HCT116 (cell line): ENCODE measurements around the gene FKBP9. TPM values are rescaled to one million over a fixed set of nuclear protein-coding genes. Genes with fewer than 3 reads are reported as not detected.

Source experiments
- ATAC-seq: fragments of 200-7000 bp; cut with Tn5 transposase; 2 replicates; pipeline ENCODE4 v1.9.1; 2020; ENCODE audit warnings: mild to moderate bottlenecking, moderate library complexity
- BruUV-seq: library from RNA; stranded (reverse); fragments of 400-500 nt; replicated peaks from 2 replicates; lab custom pipeline; 2021; lab: Mats Ljungman, UMichigan
- CTCF ChIA-PET: fragments of 300-600 bp; sonication (Branson Sonifier 250); formaldehyde crosslinking; loops from one replicate; lab custom pipeline; 2021; ENCODE audit warnings: antibody characterized with exemption; lab: Charles Lee
- POLR2A ChIA-PET: fragments of 300-600, 350-600 bp; sonication (Branson Sonifier 250); formaldehyde crosslinking; loops from one replicate; lab custom pipeline; 2021; ENCODE audit warnings: antibody characterized with exemption; lab: Charles Lee
- RAD21 ChIA-PET, 2 experiments: fragments of 300-600 bp; sonication (Branson Sonifier 250); formaldehyde crosslinking; loops; one replicate each; lab custom pipeline; 2023; ENCODE audit warnings: low total read pairs in 2 of 2; ENCODE audit not compliant: uncharacterized antibody in 2 of 2, unreplicated experiment in 2 of 2, low non-redundant PET in 1 of 2; lab: Charles Lee
- DNase-seq: peaks from one replicate; pipeline ENCODE4 v3.0.0-alpha.2; 2010; ENCODE audit warnings: low read depth, low spot score
- H2AFZ ChIP-seq: fragments of 200-600 bp; shearing (Covaris generic), sonication (generic); 2 replicates; pipeline ENCODE4 v1.6.1; 2017; ENCODE audit warnings: low read depth, mixed run types, mixed read lengths, antibody characterized with exemption, low read length; ENCODE audit not compliant: poor library complexity, severe bottlenecking
- H3K27ac ChIP-seq: 2 replicates; pipeline ENCODE4 v1.5.1; 2012; ENCODE audit warnings: low read depth, low read length
- H3K27me3 ChIP-seq: fragments of 200-600 bp; sonication (generic); 2 replicates; pipeline ENCODE4 v1.6.1; 2016; ENCODE audit warnings: mixed run types, low read length, mixed read lengths; ENCODE audit not compliant: insufficient read depth
- H3K36me3 ChIP-seq, 2 experiments: fragments of 200-500 bp in 1 of 2; fragments of 200-600 bp in 1 of 2; sonication (Bioruptor generic) in 1 of 2; sonication (generic) in 1 of 2; 2 replicates each; pipeline versions ENCODE4 v1.5.1 to v1.6.1; 2014 to 2016; ENCODE audit warnings: low read length in 2 of 2, inconsistent platforms in 1 of 2, mixed read lengths in 1 of 2, mixed run types in 1 of 2; ENCODE audit not compliant: insufficient read depth in 2 of 2, control insufficient read depth in 1 of 2
- H3K4me1 ChIP-seq, 2 experiments: fragments of 200-600 bp in 1 of 2; sonication (generic) in 1 of 2; 2 replicates each; pipeline versions ENCODE4 v1.5.1 to v1.6.1; 2012 to 2017; ENCODE audit warnings: low read length in 2 of 2, inconsistent platforms in 1 of 2, mild to moderate bottlenecking in 1 of 2, mixed read lengths in 1 of 2, mixed run types in 1 of 2, moderate library complexity in 1 of 2; ENCODE audit not compliant: insufficient read depth in 2 of 2, control insufficient read depth in 1 of 2
- H3K4me2 ChIP-seq: fragments of 200-600 bp; sonication (generic); 2 replicates; pipeline ENCODE4 v1.6.1; 2017; ENCODE audit warnings: mixed run types, low read length, mixed read lengths
- H3K4me3 ChIP-seq, 2 experiments: fragments of 200-600 bp in 1 of 2; sonication (generic) in 1 of 2; replicated peaks in 1 of 2; 2 replicates each; pipeline ENCODE4 v1.5.1; 2011 to 2016; ENCODE audit warnings: low read length in 2 of 2, control low read depth in 1 of 2, low read depth in 1 of 2, mild to moderate bottlenecking in 1 of 2, mixed read lengths in 1 of 2, mixed run types in 1 of 2
- H3K79me2 ChIP-seq: fragments of 200-600 bp; sonication (generic); 2 replicates; pipeline ENCODE4 v1.6.1; 2017; ENCODE audit warnings: mild to moderate bottlenecking, mixed run types, low read length, moderate library complexity, mixed read lengths; ENCODE audit not compliant: insufficient read depth
- H3K9ac ChIP-seq: fragments of 200-600 bp; sonication (generic); 2 replicates; pipeline ENCODE4 v1.6.1; 2016; ENCODE audit warnings: low read length, mixed read lengths
- H3K9me2 ChIP-seq: fragments of 200-600 bp; sonication (generic), shearing (Covaris generic); 2 replicates; pipeline ENCODE4 v1.6.1; 2017; ENCODE audit warnings: mixed run types, mild to moderate bottlenecking, moderate library complexity; ENCODE audit not compliant: insufficient read depth
- H3K9me3 ChIP-seq, 2 experiments: fragments of 200-500 bp in 1 of 2; fragments of 200-600 bp in 1 of 2; sonication (Bioruptor generic) in 1 of 2; sonication (generic) in 1 of 2; 2 replicates each; pipeline ENCODE4 v1.6.1; 2014 to 2017; ENCODE audit warnings: low read length in 2 of 2, mixed read lengths in 2 of 2, inconsistent platforms in 1 of 2, low read depth in 1 of 2, mild to moderate bottlenecking in 1 of 2, mixed run types in 1 of 2, moderate library complexity in 1 of 2; ENCODE audit not compliant: control insufficient read depth in 1 of 2, insufficient read depth in 1 of 2
- H4K20me1 ChIP-seq: fragments of 200-600 bp; sonication (generic), shearing (Covaris generic); 2 replicates; pipeline ENCODE4 v1.6.1; 2017; ENCODE audit warnings: mixed run types, mild to moderate bottlenecking, moderate library complexity; ENCODE audit not compliant: insufficient read depth
- CTCF ChIP-seq, 3 experiments: fragments of 200-600 bp in 1 of 3; sonication (generic) in 1 of 3; IDR thresholded peaks in 2 of 3; conservative IDR thresholded peaks in 1 of 3; 2 replicates each; pipeline ENCODE4 v1.5.1; 2012 to 2017; ENCODE audit warnings: low read depth in 2 of 3, low read length in 2 of 3, antibody characterized with exemption in 1 of 3, borderline replicate concordance in 1 of 3, control low read depth in 1 of 3, mild to moderate bottlenecking in 1 of 3, mixed read lengths in 1 of 3, mixed run types in 1 of 3, moderate library complexity in 1 of 3; ENCODE audit not compliant: insufficient read depth in 1 of 3
- FOSL1 ChIP-seq: IDR thresholded peaks from 2 replicates; pipeline ENCODE4 v1.6.1; 2012; ENCODE audit warnings: low read depth
- JUND ChIP-seq: IDR thresholded peaks from 2 replicates; pipeline ENCODE4 v1.6.1; 2012
- RAD21 ChIP-seq: IDR thresholded peaks from 2 replicates; pipeline ENCODE4 v1.6.1; 2012; ENCODE audit warnings: low read depth, mild to moderate bottlenecking
- SIN3A ChIP-seq: IDR thresholded peaks from 2 replicates; pipeline ENCODE4 v1.6.1; 2012; ENCODE audit warnings: low read depth
- intact Hi-C: fragments of 100-400 bp; cut with micrococcal nuclease; formaldehyde crosslinking; loops from 2 replicates; pipeline ENCODE4 v1.10.0; 2022
- total RNA-seq: library from RNA; stranded (reverse); gene quantifications from one replicate; pipeline ENCODE4 v1.2.1, GENCODE V29; 2021; ENCODE audit not compliant: unreplicated experiment

Gene FKBP9
- total RNA-seq, 1 experiment from 2014 or later = 85.6 TPM

- no peak for DNase-seq
- H3K27me3 ChIP-seq = no peaks in the 10 kb centered on the region
- ChIA-PET CTCF (no interaction called here), RAD21 (no interaction called here), POLR2A (no interaction called here)
- peaks cover 31% of the 10 kb centered on the region; the same call in 1 of the 2 replicates for H4K20me1 ChIP-seq
- H2AFZ ChIP-seq = no peak overlapping the region
- H3K9me3 ChIP-seq = no peaks in the 10 kb centered on the region
- no peak overlapping the region for H3K4me3 ChIP-seq
- no peak overlapping the region for H3K27ac ChIP-seq
- H3K79me2 ChIP-seq = peaks cover 98% of the 10 kb centered on the region
- H3K9me2 ChIP-seq = no peaks in the 10 kb centered on the region
- H3K9ac ChIP-seq = no peak overlapping the region
- intact Hi-C loops = no loop called here
- BruUV-seq = no TSS peak
- no peak for ATAC-seq
- peaks cover 0 to 8% of the 10 kb centered on the region in 2 experiments; a peak in 2 of 4 replicates for H3K4me1 ChIP-seq
- TF ChIP-seq JUND (no peak), FOSL1 (no peak), CTCF (IDR thresholded peaks at IDR 0.05 in 2 of 3, conservative IDR thresholded peaks at IDR 0.05 in 1 of 3; ENCODE audit: borderline replicate concordance in 1 of 3, insufficient read depth in 1 of 3, low read depth in 2 of 3, low read length in 2 of 3) (no peak), SIN3A (no peak), RAD21 (no peak)
- peaks cover 0 to 4% of the 10 kb centered on the region in 2 experiments; a peak in 1 of 4 replicates for H3K36me3 ChIP-seq
- no peak overlapping the region for H3K4me2 ChIP-seq
Measured at GRCh38 chr7:33055158-33055557, 97.9 kb downstream of the FKBP9 start.

Other genes with a start within 250 kb of the FKBP9 start
- gene KBTBD2, start 65.7 kb upstream of the FKBP9 start, total RNA-seq = 29.0 TPM
- 32.5 TPM for gene NT5C3A, start 105.3 kb downstream of the FKBP9 start, total RNA-seq
- gene RP9, start 152.0 kb downstream of the FKBP9 start, total RNA-seq = 14.2 TPM
- 7.1 TPM for gene BBS9, start 172.1 kb downstream of the FKBP9 start, total RNA-seq